ENCODE measurements around the gene SLTM.
"Not testable (repeated sequence)": the region's sequence is repeated elsewhere in the genome, so short reads cannot be mapped to it uniquely, and the experiment has no call there.

The SLTM gene

GRCh38 chr15:58875343-58875742 lies 58.1 kb downstream of the SLTM start:
- ATAC-seq, result no peak

GRCh38 chr15:58873267-58873666 lies 60.2 kb downstream of the SLTM start:
- ATAC-seq, result no peak

- no peak for ATAC-seq
Measured at GRCh38 chr15:58870451-58870850, 63.0 kb downstream of the SLTM start.

GRCh38 chr15:58867926-58868325 lies 65.6 kb downstream of the SLTM start:
- no peak for ATAC-seq

- ATAC-seq, result no peak
Measured at GRCh38 chr15:58865425-58865880, 68.0 kb downstream of the SLTM start.

GRCh38 chr15:58864602-58865424 lies 68.7 kb downstream of the SLTM start:
- ATAC-seq, result no peak

GRCh38 chr15:58862326-58862725 lies 71.2 kb downstream of the SLTM start:
- no peak for ATAC-seq

GRCh38 chr15:58856621-58857020 lies 76.9 kb downstream of the SLTM start:
- not testable (repeated sequence) for ATAC-seq

- ATAC-seq, result no peak
Measured at GRCh38 chr15:58856086-58856485, 77.4 kb downstream of the SLTM start.

GRCh38 chr15:58854593-58854992 lies 78.9 kb downstream of the SLTM start:
- no peak for ATAC-seq

GRCh38 chr15:58852347-58852746 lies 81.1 kb downstream of the SLTM start:
- ATAC-seq, result no peak

- not testable (repeated sequence) for ATAC-seq
Measured at GRCh38 chr15:58851205-58851604, 82.3 kb downstream of the SLTM start.

- ATAC-seq, result no peak
Measured at GRCh38 chr15:58842713-58843396, 90.6 kb downstream of the SLTM start.

GRCh38 chr15:58840048-58840447 lies 93.4 kb downstream of the SLTM start:
- no peak for ATAC-seq

- no peak for ATAC-seq
Measured at GRCh38 chr15:58839485-58839884, 94.0 kb downstream of the SLTM start.

- not testable (repeated sequence) for ATAC-seq
Measured at GRCh38 chr15:58833681-58834426, 99.6 kb downstream of the SLTM start.

- no peak for ATAC-seq
Measured at GRCh38 chr15:58830556-58830955, 102.9 kb downstream of the SLTM start.

All from activated CD4-positive, CD25-positive, alpha-beta regulatory T cell treated with anti-CD3 and anti-CD28 coated beads, Interleukin-2, amount 50 U/mL, for 24 hours (primary cell).